ENCODE results near the gene DRC3.

DRC3 gene

GRCh38 chr17:18008496-18009268 lies 36.0 kb downstream of the DRC3 start:
- no peak for DNase-seq
- intact Hi-C loops (cut with DNase I) = no loop called here

DNA sequence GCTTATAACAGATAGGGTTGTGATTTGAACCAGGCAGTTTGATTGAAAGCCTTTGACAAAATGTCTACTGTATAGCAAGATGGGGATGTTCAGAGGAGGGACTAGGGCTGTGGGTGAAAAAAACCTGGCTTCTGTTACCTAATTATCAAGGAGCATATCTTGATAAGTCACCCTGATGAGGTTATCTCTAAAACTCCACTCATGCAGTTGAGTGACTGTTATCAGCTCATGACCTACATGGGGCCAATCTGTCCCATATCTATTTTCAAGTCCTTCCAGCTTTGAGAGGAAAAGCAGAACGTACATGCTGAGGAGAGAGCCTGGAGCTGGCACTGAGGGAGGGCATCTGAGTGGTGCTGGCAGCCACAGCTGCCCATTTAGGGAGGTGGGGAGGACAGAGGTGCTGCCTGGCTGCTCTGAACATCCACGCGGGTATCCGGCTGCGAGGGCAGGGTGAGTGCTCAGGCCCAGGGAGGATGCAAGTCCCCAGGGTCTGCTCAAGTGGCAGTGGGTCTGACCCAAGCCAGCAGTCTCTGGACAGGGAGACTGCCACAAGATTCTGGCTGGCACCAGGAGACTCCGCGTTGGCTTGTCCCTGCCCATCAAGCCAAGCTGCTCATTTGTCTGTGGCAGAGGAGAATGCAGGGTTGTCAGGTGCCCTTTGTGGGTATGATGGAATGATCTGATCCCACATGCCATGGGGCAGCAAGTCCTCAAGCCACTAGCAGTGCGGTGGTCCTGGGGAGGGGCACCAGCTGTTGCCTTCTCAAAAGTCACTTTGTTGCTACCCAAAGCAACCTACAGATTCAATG lies 37.2 kb downstream of the DRC3 start:
- DNase-seq = no peak
- intact Hi-C loops (cut with DNase I) = no loop called here

- no peak for DNase-seq
- intact Hi-C loops (cut with DNase I) = no loop called here
Observed at GRCh38 chr17:18011286-18011685, 38.6 kb downstream of the DRC3 start.

DNA sequence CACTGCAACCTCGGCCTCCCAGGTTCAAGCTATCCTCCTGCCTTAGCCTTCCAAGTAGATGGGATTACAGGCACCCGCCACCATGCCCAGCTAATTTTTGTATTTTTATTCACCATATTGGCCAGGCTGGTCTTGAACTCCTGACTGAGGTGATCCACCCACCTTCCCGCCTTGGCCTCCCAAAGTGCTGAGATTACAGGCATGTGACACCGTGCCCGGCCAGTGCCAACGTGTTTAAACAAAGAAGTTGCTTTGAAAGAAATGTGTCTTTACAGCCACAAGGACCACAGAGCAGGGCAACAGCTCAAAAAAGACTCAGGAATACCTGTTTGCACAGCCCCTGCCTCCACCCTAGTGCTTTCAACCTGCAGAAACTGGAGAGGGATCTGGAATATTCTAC lies 41.3 kb downstream of the DRC3 start:
- no peak for DNase-seq
- intact Hi-C loops (cut with DNase I) = no loop called here

GRCh38 chr17:18015593-18015992 lies 42.9 kb downstream of the DRC3 start:
- no peak for DNase-seq
- intact Hi-C loops (cut with DNase I) = no loop called here

DNA sequence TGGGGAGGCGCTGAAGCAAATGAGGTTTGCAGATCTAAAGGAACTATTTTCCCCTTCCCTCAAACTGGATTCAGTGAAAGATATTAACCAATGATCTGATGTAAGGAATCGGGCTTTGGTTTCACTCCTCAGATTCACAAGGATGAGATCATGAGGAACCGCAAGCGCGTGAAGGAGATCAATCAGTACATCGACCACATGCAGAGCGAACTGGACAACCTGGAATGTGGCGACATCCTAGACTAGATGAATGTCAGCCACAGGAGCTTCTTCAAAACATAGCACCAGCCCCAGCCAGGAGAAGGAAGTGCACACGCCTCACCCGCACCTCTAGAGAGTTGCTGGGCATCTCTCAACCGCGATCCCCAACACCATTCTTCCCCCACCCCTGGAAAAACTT lies 43.8 kb downstream of the DRC3 start:
- DNase-seq = no peak
- intact Hi-C loops (cut with DNase I) = no loop called here

GRCh38 chr17:18017958-18018357 lies 45.3 kb downstream of the DRC3 start:
- intact Hi-C loops (cut with DNase I) = no loop called here

GRCh38 chr17:18018411-18018921 lies 45.8 kb downstream of the DRC3 start:
- DNase-seq = no peak
- intact Hi-C loops (cut with DNase I) = no loop called here

More at GRCh38 chr17:18017958-18018357, 45.3 kb downstream of the DRC3 start:
- no peak for DNase-seq

DNA sequence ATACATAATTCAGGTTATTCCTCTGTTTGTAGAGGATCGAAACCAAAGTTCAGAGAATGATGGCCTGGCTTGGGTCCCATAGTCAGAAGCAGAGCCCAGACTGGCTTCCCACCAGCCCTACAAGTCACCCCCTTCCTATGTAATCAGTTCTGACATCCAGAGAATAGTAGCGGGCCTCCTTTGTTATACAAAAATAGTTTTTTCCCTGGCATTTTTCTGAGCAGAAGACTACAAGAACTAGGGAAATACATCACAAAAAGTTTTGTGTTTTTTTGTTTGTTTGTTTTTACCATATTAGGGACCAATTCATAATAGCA lies 47.1 kb downstream of the DRC3 start:
- DNase-seq = no peak
- intact Hi-C loops (cut with DNase I) = no loop called here

- no peak for DNase-seq
- intact Hi-C loops (cut with DNase I) = no loop called here
Observed at GRCh38 chr17:18020971-18021370, 48.3 kb downstream of the DRC3 start.

- intact Hi-C loops (cut with DNase I) = no loop called here
- DNase-seq = no peak
Observed at GRCh38 chr17:18021372-18021771, 48.7 kb downstream of the DRC3 start.

- DNase-seq = peak in 25 of 42 donors; percentile 12 to 68 (median 42)
- intact Hi-C loops (cut with DNase I) = no loop called here
Observed at GRCh38 chr17:18025241-18025944, 52.7 kb downstream of the DRC3 start.

- DNase-seq = peak in 38 of 42 donors; percentile 24 to 80 (median 52)
- intact Hi-C loops (cut with DNase I) = no loop called here
Observed at GRCh38 chr17:18025945-18026776, 53.5 kb downstream of the DRC3 start.

GRCh38 chr17:18027280-18027679 lies 54.6 kb downstream of the DRC3 start:
- intact Hi-C loops (cut with DNase I) = no loop called here

DNA sequence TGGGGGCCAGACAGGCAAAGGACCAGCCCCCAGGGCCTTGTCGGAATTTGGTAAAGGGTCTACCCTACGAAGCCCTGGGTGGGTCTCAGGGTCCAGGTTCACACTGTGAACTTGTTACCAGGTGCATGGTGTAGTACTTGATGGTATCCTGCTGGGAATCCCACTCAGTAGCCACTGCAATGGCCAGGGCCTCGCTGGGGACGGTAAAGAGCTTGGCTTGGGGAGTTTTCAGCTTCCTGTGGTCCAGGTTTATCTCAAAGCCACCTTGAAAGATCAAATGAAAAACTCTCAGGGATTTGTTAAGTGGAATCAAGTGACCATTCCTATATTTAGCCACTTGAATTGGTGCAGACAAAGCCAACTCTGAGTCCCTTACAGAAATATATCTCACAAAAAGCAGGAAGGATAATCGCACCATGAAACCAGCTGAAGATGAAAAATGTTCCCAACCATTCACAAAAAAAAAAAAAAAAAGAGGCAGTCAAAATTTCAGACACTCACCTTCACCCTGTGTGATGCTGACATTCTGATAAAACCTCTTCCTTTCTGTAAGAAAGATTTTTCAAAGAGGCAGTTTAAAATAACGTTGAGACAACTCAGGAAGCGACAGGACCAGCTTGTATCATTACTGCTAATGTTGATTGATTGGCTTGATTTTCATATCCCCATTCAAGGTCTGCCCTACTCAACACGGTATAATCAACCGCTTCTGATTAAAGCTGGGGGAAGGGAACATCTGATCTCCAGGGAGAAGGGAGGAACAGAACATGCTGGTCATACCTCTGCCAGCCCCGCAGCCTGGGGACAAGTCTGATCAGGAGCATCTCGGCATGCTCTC lies 55.7 kb downstream of the DRC3 start:
- DNase-seq = no peak
- intact Hi-C loops (cut with DNase I) = no loop called here

More at GRCh38 chr17:18027280-18027679, 54.6 kb downstream of the DRC3 start:
- DNase-seq = peak in 1 of 42 donors; percentile 27

DNA sequence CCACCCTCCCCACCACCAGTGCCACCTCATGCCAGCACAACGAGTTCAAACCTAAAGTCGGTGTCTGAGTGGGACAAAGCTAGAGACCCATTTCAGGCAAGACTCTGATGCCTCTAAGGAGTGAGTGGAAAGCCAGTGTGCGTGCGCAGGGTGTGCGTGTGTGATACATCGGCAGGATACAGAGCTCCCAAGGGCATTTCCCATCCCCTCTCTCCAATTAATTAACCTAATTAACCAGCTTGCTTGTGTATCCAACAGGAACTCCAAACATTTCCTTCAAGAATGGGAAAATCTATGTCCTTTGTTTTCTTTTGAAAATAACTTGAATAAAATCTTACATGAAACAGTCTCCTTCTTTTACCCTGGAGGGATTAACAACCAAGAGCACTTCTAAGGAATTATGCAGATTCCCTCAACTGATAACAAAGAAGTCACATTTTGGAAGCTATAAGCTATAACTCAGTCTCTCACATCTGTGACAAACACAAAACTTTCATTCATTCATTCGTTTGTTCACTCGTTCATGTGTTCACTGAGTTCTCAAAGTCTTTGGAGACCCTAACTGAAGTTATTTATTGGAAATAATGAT lies 56.4 kb downstream of the DRC3 start:
- intact Hi-C loops (cut with DNase I) = no loop called here
- no peak for DNase-seq

GRCh38 chr17:18031955-18032354 lies 59.3 kb downstream of the DRC3 start:
- intact Hi-C loops (cut with DNase I) = loop anchor here (10.0 kb wide), 1 partner anchor 217 kb away; no protein-coding TSS in a partner anchor
- DNase-seq = no peak

Measured in head of caudate nucleus (tissue), 42 donors.